ENCODE data around the gene OR14I1.
"Not testable (repeated sequence)": the region's sequence is repeated elsewhere in the genome, so short reads cannot be mapped to it uniquely, and the experiment has no call there.

- TF ChIP-seq CTCF (IDR thresholded peaks at IDR 0.05; ENCODE audit: low read depth, low read length, missing input control); JUND (IDR thresholded peaks at IDR 0.05); FOXA1 (IDR thresholded peaks at IDR 0.05); EGR1 (IDR thresholded peaks at IDR 0.05; ENCODE audit: low read depth in 2 of 2); REST (IDR thresholded peaks at IDR 0.05); TAF1 (conservative IDR thresholded peaks at IDR 0.05); RAD21 (IDR thresholded peaks at IDR 0.05); YY1 (IDR thresholded peaks at IDR 0.05); SP1 (IDR thresholded peaks at IDR 0.05); GABPA (IDR thresholded peaks at IDR 0.05 in 1 of 2, conservative IDR thresholded peaks at IDR 0.05 in 1 of 2); NR2F2 (IDR thresholded peaks at IDR 0.05); ATF3 (IDR thresholded peaks at IDR 0.05): not testable (repeated sequence)
Observed at GRCh38 chr1:248655354-248655753, 47.2 kb downstream of the OR14I1 start, which contains the start of gene OR2T27.
